Vagina (tissue), 2 donors: ENCODE measurements around the gene KRTAP5-2. TPM values are rescaled to one million over a fixed set of nuclear protein-coding genes. Genes with fewer than 3 reads are reported as not detected.

Experiments used
- DNase-seq, 2 donors: peaks; one replicate each; pipeline ENCODE4 v3.0.0-alpha.2; 2017; ENCODE audit errors: extremely low spot score in 2 of 2
- H3K27ac ChIP-seq: fragments of 200-600 bp; sonication (generic); one replicate; pipeline ENCODE4 v1.5.1; 2019
- H3K27me3 ChIP-seq: fragments of 200-600 bp; sonication (generic); one replicate; pipeline ENCODE4 v1.5.1; 2019
- H3K36me3 ChIP-seq, 2 donors: fragments of 200-600 bp; sonication (generic); one replicate each; pipeline ENCODE4 v1.5.1; 2017 to 2019
- H3K4me1 ChIP-seq: fragments of 200-600 bp; sonication (generic); one replicate; pipeline ENCODE4 v1.5.1; 2019
- H3K4me3 ChIP-seq, 2 donors: fragments of 200-600 bp; sonication (generic); 1 replicate in 1 of 2; 2 replicates in 1 of 2; pipeline ENCODE4 v1.5.1; 2016 to 2019
- H3K9me3 ChIP-seq: fragments of 200-600 bp; sonication (generic); one replicate; pipeline ENCODE4 v1.5.1; 2019
- CTCF ChIP-seq, 3 experiments: fragments of 450-650 bp in 2 of 3; fragments of 200-600 bp in 1 of 3; sonication (generic) in 1 of 3; IDR thresholded peaks; one replicate each; pipeline ENCODE4 v1.5.1; 2017 to 2019; ENCODE audit warnings: antibody characterized with exemption in 3 of 3, mild to moderate bottlenecking in 2 of 3, moderate library complexity in 2 of 3
- POLR2A ChIP-seq, 2 donors: fragments of 450-650 bp; IDR thresholded peaks; one replicate each; pipeline ENCODE4 v1.6.1; 2017; ENCODE audit warnings: antibody characterized with exemption in 2 of 2, mild to moderate bottlenecking in 2 of 2, moderate library complexity in 2 of 2
- POLR2AphosphoS5 ChIP-seq, 2 donors: sonication (generic); formaldehyde crosslinking; IDR thresholded peaks; one replicate each; pipeline ENCODE4 v1.9.0; 2017; ENCODE audit warnings: antibody characterized with exemption in 2 of 2, mild to moderate bottlenecking in 2 of 2, low read depth in 1 of 2; ENCODE audit not compliant: insufficient read depth in 1 of 2
- intact Hi-C: fragments of 100-400 bp; cut with DNase I; formaldehyde crosslinking; loops from one replicate; pipeline ENCODE4 v1.15.1; 2023
- total RNA-seq: library from RNA; depleted of rRNA; stranded (reverse); fragments of >200 nt; gene quantifications from one replicate; pipeline ENCODE4 v1.2.3, GENCODE V29; 2016

The KRTAP5-2 gene
- total RNA-seq, 1 donor from 2014 or later: not detected

- intact Hi-C loops: no loop called here
- TF ChIP-seq POLR2AphosphoS5 (IDR thresholded peaks at IDR 0.05; ENCODE audit: insufficient read depth in 1 of 2, low read depth in 1 of 2): no peak
- no peak for TF ChIP-seq POLR2A (IDR thresholded peaks at IDR 0.05)
- no peak for TF ChIP-seq CTCF (IDR thresholded peaks at IDR 0.05)
- Histone ChIP-seq H3K27me3 (no peaks in the 10 kb centered on the region), H3K9me3 (no peaks in the 10 kb centered on the region), H3K36me3 (no peaks in the 10 kb centered on the region), H3K4me3 (no peak overlapping the region), H3K4me1 (peaks cover 44% of the 10 kb centered on the region), H3K27ac (no peak overlapping the region)
- DNase-seq: no peak
Measured at GRCh38 chr11:1569251-1569780, 28.8 kb downstream of the KRTAP5-2 start.

- TF ChIP-seq POLR2A (IDR thresholded peaks at IDR 0.05) (no peak), CTCF (IDR thresholded peaks at IDR 0.05) (no peak), POLR2AphosphoS5 (IDR thresholded peaks at IDR 0.05; ENCODE audit: insufficient read depth in 1 of 2, low read depth in 1 of 2) (no peak)
- intact Hi-C loops: no loop called here
- no peaks in the 10 kb centered on the region for H3K9me3 ChIP-seq
- no peak for DNase-seq
- H3K4me1 ChIP-seq: peaks cover 41% of the 10 kb centered on the region
- H3K27ac ChIP-seq: no peak overlapping the region
- no peak overlapping the region for H3K4me3 ChIP-seq
- H3K36me3 ChIP-seq: no peaks in the 10 kb centered on the region
- no peaks in the 10 kb centered on the region for H3K27me3 ChIP-seq
Measured at GRCh38 chr11:1568441-1568911, 29.6 kb downstream of the KRTAP5-2 start.

GRCh38 chr11:1567721-1568100 is 30.4 kb downstream of the KRTAP5-2 start:
- Histone ChIP-seq H3K27ac (no peak overlapping the region), H3K4me1 (peaks cover 33% of the 10 kb centered on the region), H3K9me3 (no peaks in the 10 kb centered on the region), H3K27me3 (no peaks in the 10 kb centered on the region), H3K4me3 (no peak overlapping the region), H3K36me3 (no peaks in the 10 kb centered on the region)
- intact Hi-C loops: no loop called here
- TF ChIP-seq CTCF (IDR thresholded peaks at IDR 0.05): no peak
- TF ChIP-seq POLR2A (IDR thresholded peaks at IDR 0.05): no peak
- TF ChIP-seq POLR2AphosphoS5 (IDR thresholded peaks at IDR 0.05; ENCODE audit: insufficient read depth in 1 of 2, low read depth in 1 of 2): no peak
- no peak for DNase-seq

GRCh38 chr11:1567052-1567720 is 30.9 kb downstream of the KRTAP5-2 start:
- no peak overlapping the region for H3K27ac ChIP-seq
- no peak for TF ChIP-seq POLR2A (IDR thresholded peaks at IDR 0.05)
- TF ChIP-seq POLR2AphosphoS5 (IDR thresholded peaks at IDR 0.05; ENCODE audit: insufficient read depth in 1 of 2, low read depth in 1 of 2): no peak
- TF ChIP-seq CTCF (IDR thresholded peaks at IDR 0.05): no peak
- no peaks in the 10 kb centered on the region for H3K36me3 ChIP-seq
- H3K9me3 ChIP-seq: no peaks in the 10 kb centered on the region
- H3K27me3 ChIP-seq: no peaks in the 10 kb centered on the region
- H3K4me3 ChIP-seq: no peak overlapping the region
- intact Hi-C loops: no loop called here
- DNase-seq: no peak
- H3K4me1 ChIP-seq: peaks cover 28% of the 10 kb centered on the region

- TF ChIP-seq CTCF (IDR thresholded peaks at IDR 0.05) (no peak), POLR2AphosphoS5 (IDR thresholded peaks at IDR 0.05; ENCODE audit: insufficient read depth in 1 of 2, low read depth in 1 of 2) (no peak), POLR2A (IDR thresholded peaks at IDR 0.05) (no peak)
- Histone ChIP-seq H3K27me3 (no peaks in the 10 kb centered on the region), H3K4me3 (no peak overlapping the region), H3K27ac (no peak overlapping the region), H3K9me3 (no peaks in the 10 kb centered on the region), H3K36me3 (no peaks in the 10 kb centered on the region), H3K4me1 (peaks cover 28% of the 10 kb centered on the region)
- intact Hi-C loops: no loop called here
- DNase-seq: no peak
Measured at GRCh38 chr11:1566381-1567051, 31.6 kb downstream of the KRTAP5-2 start.
